Measurements from ENCODE around the gene CHCHD1.
A peak's percentile ranks its signal among the peaks of the same experiment; 100 is the strongest.

The CHCHD1 gene

DNA sequence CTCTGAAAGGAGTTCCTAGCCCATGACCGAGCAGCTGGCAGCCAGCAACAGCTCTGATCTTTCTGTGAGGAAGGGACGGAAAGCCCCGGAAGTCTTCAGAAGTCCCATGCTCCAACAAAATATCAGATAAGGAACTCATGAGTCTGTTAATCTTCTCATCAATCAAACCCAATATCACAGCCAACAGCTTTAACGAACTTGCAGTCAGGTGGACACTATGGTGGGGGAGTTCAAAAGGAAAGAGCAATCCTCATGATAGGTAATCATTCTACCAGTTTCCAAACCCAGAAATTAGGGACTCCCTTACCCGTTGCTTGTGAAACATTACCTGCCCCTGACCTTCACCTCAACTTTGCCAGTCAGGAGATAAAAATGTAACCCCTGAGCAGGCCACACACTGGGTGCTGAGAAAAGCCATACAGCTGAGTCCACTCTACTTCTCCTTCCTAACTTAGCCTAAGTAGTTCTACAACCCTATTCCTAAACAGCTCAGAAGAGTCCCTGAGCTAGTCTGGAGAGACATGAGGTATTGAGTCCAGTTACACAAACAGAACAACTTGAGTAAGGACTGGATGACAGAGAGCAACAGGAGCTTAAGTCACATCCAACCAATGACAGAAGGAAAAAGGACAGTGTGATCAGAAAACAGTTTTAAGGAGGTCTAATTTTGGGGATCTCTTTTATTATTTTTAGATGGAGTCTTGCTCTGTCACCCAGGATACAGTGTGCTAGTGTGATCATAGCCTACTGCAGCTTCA, 27.4 kb downstream of the CHCHD1 start:
- Mint-ChIP-seq H3K27me3 (no peaks in the 10 kb centered on the region), H3K9me3 (no peaks in the 10 kb centered on the region), H3K36me3 (ENCODE audit: low read depth) (peaks cover 57% of the 10 kb centered on the region), H3K27ac (peak overlapping the region; percentile 53), H3K4me3 (peak overlapping the region; percentile 93), H3K4me1 (ENCODE audit: low read depth) (peaks cover 52% of the 10 kb centered on the region)

DNA sequence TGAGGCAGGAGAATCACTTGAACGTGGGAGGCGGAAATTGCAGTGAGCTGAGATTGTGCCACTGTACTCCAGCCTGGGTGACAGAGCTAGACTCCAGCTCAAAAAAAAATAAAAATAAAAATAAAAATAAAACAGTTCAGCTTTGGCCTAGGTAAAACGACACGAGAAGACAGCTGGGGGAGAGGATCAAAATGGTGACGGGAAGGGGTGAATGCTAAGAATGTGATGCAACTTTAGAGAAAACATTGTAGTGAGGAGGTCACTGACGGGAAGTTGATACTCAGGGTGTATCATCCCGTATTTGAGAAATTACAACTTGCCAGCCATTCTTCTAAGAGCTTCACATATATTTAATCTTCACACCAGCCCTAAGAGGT, 28.5 kb downstream of the CHCHD1 start:
- H3K4me3 Mint-ChIP-seq = peak overlapping the region; percentile 93
- no peaks in the 10 kb centered on the region for H3K27me3 Mint-ChIP-seq
- no peaks in the 10 kb centered on the region for H3K9me3 Mint-ChIP-seq
- H3K4me1 Mint-ChIP-seq (ENCODE audit: low read depth) = peaks cover 52% of the 10 kb centered on the region
- peak overlapping the region; percentile 94 for H3K27ac Mint-ChIP-seq
- peaks cover 56% of the 10 kb centered on the region for H3K36me3 Mint-ChIP-seq (ENCODE audit: low read depth)

DNA sequence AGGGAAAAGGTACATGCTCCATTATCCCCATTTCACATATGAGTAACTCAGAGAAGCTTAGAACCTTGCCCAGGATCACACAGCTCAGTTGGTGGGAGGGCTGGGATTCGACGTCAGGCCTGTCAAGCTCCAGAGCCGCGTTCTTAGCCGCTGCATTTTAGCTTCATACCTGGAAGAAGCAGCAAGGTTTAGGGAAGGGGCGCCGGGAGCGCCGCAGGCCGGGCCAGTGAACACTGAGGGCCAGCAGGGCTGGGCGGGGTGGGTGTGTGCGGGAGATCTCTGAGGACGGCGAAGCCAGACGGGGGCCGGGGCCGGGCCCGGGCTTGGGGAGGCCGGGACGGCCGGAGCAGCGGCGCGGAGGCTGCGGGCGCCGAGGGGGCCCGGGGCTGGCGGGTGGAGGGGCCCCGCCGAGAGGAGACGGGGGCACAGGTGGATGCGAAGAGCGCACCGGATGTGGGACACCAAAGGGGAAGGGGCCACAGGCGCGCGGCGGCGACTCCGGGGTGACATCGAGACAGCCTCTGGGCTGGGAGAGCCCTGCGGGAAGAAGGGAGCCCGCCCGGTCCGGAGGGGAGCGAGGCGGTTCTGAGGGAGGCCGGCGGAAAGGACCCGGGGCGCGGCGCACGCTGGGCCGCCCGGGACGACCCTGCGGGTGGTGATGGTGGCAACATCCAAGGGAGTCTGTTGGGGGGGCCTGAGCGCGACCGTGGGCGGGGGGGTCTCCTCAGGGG, 29.1 kb downstream of the CHCHD1 start:
- Mint-ChIP-seq H3K27me3 (no peaks in the 10 kb centered on the region), H3K4me3 (peak overlapping the region; percentile 93), H3K4me1 (ENCODE audit: low read depth) (peaks cover 46% of the 10 kb centered on the region), H3K27ac (peak overlapping the region; percentile 94), H3K9me3 (no peaks in the 10 kb centered on the region), H3K36me3 (ENCODE audit: low read depth) (peaks cover 53% of the 10 kb centered on the region)

DNA sequence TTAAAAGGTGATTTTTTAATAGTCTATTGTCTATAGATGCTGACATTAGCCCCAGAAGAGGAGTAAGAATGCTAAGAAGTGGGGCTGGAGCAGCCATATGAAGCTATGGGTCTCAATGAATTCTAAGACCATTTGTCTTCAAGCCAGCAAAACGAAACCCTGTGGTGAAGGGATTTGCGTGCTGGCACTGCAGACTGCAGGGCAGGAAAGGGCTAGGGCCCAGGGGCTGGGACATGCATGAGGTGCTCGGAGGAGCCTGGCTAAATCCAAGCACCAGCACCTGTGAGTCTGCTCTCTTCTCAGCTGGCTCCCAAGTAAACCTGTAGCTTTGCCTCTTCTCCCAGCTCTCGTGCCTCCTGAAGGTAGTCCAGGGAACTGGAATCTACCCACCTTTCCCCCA, 30.8 kb downstream of the CHCHD1 start:
- Mint-ChIP-seq H3K27ac (no peak overlapping the region), H3K27me3 (no peaks in the 10 kb centered on the region), H3K4me3 (no peak overlapping the region), H3K36me3 (ENCODE audit: low read depth) (peaks cover 39% of the 10 kb centered on the region), H3K4me1 (ENCODE audit: low read depth) (peaks cover 30% of the 10 kb centered on the region), H3K9me3 (no peaks in the 10 kb centered on the region)

DNA sequence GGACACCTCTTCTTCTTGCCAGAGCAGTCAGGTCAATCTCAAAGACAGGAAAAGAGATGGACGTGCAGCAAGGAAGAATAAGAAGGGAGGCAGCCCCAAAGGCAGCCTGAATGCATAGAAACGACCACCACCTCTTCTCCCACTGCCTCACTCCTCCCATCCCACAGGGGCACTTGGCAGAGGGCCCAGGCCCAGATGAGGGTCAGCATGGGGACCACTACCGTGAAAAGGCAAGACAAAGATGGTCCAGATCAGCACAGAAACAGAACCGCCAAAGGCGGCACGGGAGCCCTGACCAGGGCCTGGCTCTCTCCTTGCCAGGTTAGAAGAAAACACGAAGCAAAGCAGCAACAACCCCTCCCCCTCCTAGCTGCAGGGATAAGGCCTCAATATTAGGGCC, 31.5 kb downstream of the CHCHD1 start:
- no peak overlapping the region for H3K27ac Mint-ChIP-seq
- H3K27me3 Mint-ChIP-seq = no peaks in the 10 kb centered on the region
- H3K4me3 Mint-ChIP-seq = no peak overlapping the region
- no peaks in the 10 kb centered on the region for H3K9me3 Mint-ChIP-seq
- peaks cover 33% of the 10 kb centered on the region for H3K36me3 Mint-ChIP-seq (ENCODE audit: low read depth)
- peaks cover 27% of the 10 kb centered on the region for H3K4me1 Mint-ChIP-seq (ENCODE audit: low read depth)

DNA sequence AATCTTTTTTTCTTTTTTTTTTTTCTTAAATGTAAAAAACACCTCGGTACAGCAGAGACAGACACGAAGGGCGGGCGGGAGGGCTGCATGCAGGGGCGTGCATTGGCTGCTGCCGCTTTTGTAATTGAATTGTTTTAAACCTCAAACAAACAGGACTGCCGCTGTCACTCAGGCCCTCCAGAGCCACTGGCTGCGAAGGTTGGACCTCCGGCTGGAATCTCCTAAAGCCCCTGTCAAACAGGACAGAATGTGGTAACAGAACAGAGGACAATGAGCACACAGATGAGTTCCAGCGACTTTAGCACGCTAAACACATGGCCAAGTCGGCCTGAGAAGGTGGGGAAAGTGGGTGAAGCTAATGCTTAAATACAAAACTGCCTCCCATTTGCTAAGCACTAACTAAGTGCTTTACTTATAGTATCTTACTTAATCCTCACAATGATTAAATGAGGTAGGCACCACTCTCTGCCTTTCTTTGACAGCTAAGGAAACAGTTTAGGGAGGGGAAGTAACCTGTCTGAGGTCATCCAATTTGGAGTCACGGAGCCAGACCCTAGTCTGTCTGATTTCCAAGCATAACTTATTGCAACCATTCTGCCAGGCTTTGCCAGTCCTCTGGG, 32.5 kb downstream of the CHCHD1 start:
- Mint-ChIP-seq H3K4me1 (ENCODE audit: low read depth) (peaks cover 16% of the 10 kb centered on the region), H3K36me3 (ENCODE audit: low read depth) (peaks cover 23% of the 10 kb centered on the region), H3K27me3 (no peaks in the 10 kb centered on the region), H3K9me3 (no peaks in the 10 kb centered on the region), H3K27ac (no peak overlapping the region), H3K4me3 (no peak overlapping the region)

DNA sequence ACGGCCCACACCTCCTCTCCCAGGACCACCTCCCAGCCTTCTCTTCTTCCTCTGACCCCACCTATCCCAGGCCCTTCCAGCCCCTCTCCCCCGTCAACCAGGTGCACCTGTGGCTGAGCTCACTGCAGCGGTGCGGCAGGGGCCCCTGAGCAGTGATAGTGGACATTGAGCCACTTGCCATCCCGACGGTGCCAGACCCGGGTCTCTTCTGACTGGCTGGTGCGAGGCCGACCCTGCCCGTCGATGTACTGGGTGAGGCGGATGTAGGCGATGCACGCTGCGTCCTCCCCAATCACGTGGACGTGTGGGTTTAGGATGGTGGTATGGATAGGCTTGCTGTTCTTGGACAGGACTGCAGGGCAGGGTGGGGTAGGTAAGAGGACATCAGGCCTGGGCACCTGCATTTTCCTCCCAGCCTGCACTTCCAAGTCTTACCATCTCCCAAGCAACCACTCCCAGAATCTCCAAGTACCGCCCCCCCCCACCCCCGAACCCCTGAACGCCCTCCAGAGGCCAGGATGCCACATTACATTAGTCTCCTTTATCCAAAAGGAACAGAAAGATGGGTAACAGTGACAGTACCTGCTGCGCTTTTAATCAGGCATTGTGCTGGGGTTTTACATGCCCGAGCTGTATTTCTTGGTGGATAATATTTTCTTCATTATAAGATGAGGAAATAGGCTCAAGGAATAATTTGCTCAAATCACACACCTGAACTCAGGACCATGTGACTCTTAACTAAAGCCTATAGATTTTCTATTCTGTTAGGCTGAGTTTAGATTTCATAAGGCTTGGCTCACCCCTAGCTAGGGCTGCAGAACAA, 33.3 kb downstream of the CHCHD1 start:
- Mint-ChIP-seq H3K36me3 (ENCODE audit: low read depth) (peaks cover 15% of the 10 kb centered on the region), H3K4me1 (ENCODE audit: low read depth) (peaks cover 9% of the 10 kb centered on the region), H3K27me3 (no peaks in the 10 kb centered on the region), H3K27ac (no peak overlapping the region), H3K4me3 (no peak overlapping the region), H3K9me3 (no peaks in the 10 kb centered on the region)

DNA sequence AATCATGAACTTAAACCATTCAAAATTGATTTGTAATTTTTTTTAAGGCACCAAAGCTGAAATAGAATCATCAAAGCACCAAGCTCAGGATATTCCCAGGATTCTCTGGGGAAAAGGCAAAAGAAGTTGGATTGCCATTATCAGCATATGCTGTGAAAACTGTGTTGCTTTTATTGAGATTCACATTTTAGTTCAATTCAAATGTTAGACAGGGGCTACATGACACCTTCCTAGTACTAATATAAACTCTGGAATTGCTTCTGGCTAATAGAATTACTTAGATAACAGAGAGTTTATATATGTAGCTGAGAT, 33.8 kb downstream of the CHCHD1 start:
- no peak overlapping the region for H3K27ac Mint-ChIP-seq
- H3K27me3 Mint-ChIP-seq = no peaks in the 10 kb centered on the region
- no peak overlapping the region for H3K4me3 Mint-ChIP-seq
- peaks cover 3% of the 10 kb centered on the region for H3K4me1 Mint-ChIP-seq (ENCODE audit: low read depth)
- H3K9me3 Mint-ChIP-seq = no peaks in the 10 kb centered on the region
- H3K36me3 Mint-ChIP-seq (ENCODE audit: low read depth) = peaks cover 10% of the 10 kb centered on the region

DNA sequence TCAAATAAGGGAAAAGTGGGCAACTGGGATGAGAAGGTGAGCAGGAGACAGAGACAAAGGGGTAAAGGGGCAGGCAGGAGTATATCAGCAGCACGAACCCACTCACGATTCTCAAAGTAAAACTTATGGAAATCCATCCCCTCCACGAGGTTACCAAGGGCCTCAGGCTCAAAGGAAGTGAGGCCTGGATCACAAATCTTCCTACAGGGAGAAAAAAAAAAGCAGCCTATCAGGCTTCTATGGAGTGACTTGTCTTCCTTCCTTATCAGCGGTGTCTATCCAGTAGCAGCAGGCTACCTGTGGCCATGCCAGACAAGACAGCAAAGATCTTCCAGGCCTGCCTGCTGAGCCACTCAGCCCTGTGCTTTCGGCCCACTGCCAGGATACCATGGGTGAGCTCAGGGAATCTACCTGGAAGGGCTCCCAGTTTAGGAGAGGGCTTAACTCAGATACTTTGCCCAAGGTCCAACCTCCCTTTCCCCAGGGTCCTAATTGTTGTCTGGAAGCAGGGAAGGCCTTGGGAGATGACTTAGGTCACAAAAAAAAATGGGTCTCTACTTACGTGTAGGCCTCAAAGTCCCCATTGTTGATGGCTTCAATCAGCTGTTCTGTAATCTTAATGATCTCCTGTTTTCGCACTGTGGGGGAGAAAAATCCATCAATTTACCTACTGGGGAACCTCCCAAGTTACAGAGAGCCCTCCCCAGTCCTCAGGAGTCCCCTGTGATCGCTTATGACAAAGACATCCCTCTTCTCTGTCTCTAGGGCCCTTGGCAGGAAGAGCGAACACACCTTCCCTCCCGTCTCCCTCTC, 35.3 kb downstream of the CHCHD1 start:
- no peaks in the 10 kb centered on the region for H3K27me3 Mint-ChIP-seq
- peak overlapping the region; percentile 42 for H3K27ac Mint-ChIP-seq
- peaks cover 9% of the 10 kb centered on the region for H3K36me3 Mint-ChIP-seq (ENCODE audit: low read depth)
- H3K9me3 Mint-ChIP-seq = no peaks in the 10 kb centered on the region
- no peak overlapping the region for H3K4me3 Mint-ChIP-seq
- peaks cover 3% of the 10 kb centered on the region for H3K4me1 Mint-ChIP-seq (ENCODE audit: low read depth)

DNA sequence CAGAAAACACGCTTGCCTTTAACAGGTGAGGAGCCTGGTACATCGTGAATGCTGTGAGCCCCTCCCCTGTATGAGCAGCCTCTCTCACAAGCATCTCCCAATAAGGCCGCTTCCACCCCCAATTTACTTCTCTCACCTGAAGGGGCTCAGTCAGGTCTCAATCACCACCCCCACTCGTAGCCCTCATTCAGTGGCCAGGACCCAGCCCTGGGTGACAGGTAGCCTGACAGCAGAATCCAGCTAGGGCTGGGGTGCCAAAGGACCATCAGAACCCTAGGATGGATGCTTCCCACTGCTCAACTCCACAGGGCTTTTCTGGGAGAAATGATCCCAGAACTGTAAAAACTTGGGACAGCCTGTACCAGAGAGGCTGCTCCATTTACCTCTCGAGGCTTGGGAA, 36.0 kb downstream of the CHCHD1 start:
- Mint-ChIP-seq H3K27me3 (no peaks in the 10 kb centered on the region), H3K9me3 (no peaks in the 10 kb centered on the region), H3K36me3 (ENCODE audit: low read depth) (peaks cover 9% of the 10 kb centered on the region), H3K27ac (no peak overlapping the region), H3K4me1 (ENCODE audit: low read depth) (no peaks in the 10 kb centered on the region), H3K4me3 (no peak overlapping the region)

DNA sequence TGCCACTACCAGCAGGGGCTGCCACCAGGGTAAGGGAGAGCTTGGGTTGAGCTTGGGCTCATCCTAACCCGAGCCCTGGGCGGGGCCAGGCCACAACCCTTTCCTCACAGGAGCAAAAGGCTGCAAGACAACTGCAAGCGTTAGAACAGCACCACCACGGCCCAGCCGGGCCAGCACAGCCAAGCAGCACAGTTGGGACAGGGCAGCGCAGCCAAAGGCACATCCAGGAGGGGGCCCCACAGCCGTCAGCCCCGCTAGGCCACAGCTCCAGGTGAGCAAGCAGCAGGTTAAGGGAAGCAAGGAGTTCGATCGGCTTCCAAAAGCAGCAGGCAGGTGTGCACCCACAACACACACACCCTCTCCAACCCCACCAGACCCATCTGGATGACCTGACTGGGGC, 36.6 kb downstream of the CHCHD1 start:
- no peaks in the 10 kb centered on the region for H3K27me3 Mint-ChIP-seq
- peaks cover 9% of the 10 kb centered on the region for H3K36me3 Mint-ChIP-seq (ENCODE audit: low read depth)
- H3K9me3 Mint-ChIP-seq = no peaks in the 10 kb centered on the region
- H3K27ac Mint-ChIP-seq = no peak overlapping the region
- H3K4me1 Mint-ChIP-seq (ENCODE audit: low read depth) = no peaks in the 10 kb centered on the region
- H3K4me3 Mint-ChIP-seq = no peak overlapping the region

DNA sequence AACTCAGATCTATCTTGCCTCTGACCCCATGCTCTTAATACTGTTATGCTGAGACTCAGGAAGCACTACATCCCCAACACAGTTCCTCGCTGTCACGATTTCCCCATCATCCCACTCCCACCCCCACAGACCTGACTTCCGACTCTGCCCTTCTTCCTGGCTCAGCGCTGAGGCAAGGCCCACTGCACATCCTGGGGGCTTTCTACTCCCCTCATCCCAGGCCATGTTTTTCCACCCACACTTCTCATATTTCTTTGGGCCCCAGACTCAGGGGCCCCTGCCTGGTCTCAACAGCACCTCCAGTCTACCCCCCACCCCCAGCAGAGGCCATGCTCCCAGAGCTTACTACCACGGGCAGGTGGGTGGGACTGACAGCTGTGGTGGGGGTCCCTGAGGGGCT, 37.2 kb downstream of the CHCHD1 start:
- Mint-ChIP-seq H3K27ac (no peak overlapping the region), H3K36me3 (ENCODE audit: low read depth) (peaks cover 11% of the 10 kb centered on the region)

DNA sequence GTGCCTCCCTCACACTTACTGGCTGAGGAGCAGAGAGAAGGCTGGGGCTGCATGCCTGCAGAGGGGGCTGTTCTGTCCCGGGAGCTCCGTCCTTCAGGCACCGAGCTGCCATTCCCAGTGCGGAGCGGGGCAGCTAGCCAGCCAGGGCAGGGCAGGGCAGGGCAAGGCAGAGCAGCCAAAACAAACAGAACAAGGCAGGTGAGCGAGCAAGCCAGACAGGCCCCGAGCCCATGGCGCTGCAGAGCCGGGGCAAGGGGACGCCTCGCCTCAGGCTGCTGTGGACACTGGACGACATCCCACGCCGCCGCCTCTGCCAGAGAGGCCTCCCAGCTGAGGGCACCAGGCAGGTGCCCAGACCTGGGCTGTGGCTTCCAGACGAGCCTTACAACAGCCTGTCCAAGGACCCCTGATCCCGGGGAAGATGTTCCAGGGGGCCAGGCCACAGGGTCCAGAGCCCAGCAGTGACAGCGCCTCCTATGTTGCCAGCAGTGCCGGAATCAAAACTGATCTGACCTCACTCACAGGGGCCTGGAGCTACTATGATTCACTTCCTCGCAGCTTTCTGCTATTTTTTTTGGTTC, 37.8 kb downstream of the CHCHD1 start:
- no peaks in the 10 kb centered on the region for H3K27me3 Mint-ChIP-seq
- no peaks in the 10 kb centered on the region for H3K4me1 Mint-ChIP-seq (ENCODE audit: low read depth)
- H3K27ac Mint-ChIP-seq = no peak overlapping the region
- H3K9me3 Mint-ChIP-seq = no peaks in the 10 kb centered on the region
- peaks cover 11% of the 10 kb centered on the region for H3K36me3 Mint-ChIP-seq (ENCODE audit: low read depth)
- no peak overlapping the region for H3K4me3 Mint-ChIP-seq

More for the DNA sequence above, 37.2 kb downstream of the CHCHD1 start:
- no peaks in the 10 kb centered on the region for H3K27me3 Mint-ChIP-seq
- no peaks in the 10 kb centered on the region for H3K4me1 Mint-ChIP-seq (ENCODE audit: low read depth)
- no peaks in the 10 kb centered on the region for H3K9me3 Mint-ChIP-seq
- H3K4me3 Mint-ChIP-seq = no peak overlapping the region

DNA sequence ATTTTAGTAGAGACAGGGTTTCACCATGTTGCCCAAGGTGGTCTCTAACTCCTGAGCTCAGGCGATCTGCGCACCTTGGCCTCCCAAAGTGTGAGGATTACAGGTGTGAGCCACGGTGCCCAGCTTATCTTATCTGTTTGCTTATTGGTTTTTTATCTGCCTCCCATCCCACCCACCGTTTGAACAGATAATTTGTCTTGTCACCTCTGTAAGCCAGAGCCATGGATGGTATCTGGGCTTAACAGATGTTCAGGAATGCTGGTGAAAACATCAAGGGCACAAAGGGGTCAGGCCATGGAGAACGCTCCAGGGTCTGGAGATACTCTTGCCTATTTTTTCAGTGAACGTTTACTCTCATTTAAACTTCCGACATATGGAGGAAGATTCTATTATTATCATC, 41.5 kb downstream of the CHCHD1 start:
- Mint-ChIP-seq H3K36me3 (ENCODE audit: low read depth) (peaks cover 5% of the 10 kb centered on the region), H3K27ac (no peak overlapping the region), H3K27me3 (no peaks in the 10 kb centered on the region), H3K9me3 (no peaks in the 10 kb centered on the region), H3K4me1 (ENCODE audit: low read depth) (no peaks in the 10 kb centered on the region), H3K4me3 (no peak overlapping the region)
